ENCODE results near the gene TUBGCP6. TPM values are rescaled to one million over a fixed set of nuclear protein-coding genes. Genes with fewer than 3 reads are reported as not detected.

The TUBGCP6 gene
- total RNA-seq, 1 donor from 2014 or later, result 48.5 TPM

- Histone ChIP-seq H3K4me3 (no peak overlapping the region), H3K36me3 (peaks cover 90% of the 10 kb centered on the region), H3K27me3 (ENCODE audit: low read depth) (no peaks in the 10 kb centered on the region), H3K27ac (no peak overlapping the region), H3K9me3 (no peaks in the 10 kb centered on the region), H3K4me1 (no peaks in the 10 kb centered on the region)
- no peak for DNase-seq
- no peak for TF ChIP-seq CTCF (IDR thresholded peaks at IDR 0.05)
- intact Hi-C loops (cut with DNase I), result no loop called here
- no peak for ATAC-seq
These were observed 18.6 kb downstream of the TUBGCP6 start for GRCh38 chr22:50226063-50226874.

DNA sequence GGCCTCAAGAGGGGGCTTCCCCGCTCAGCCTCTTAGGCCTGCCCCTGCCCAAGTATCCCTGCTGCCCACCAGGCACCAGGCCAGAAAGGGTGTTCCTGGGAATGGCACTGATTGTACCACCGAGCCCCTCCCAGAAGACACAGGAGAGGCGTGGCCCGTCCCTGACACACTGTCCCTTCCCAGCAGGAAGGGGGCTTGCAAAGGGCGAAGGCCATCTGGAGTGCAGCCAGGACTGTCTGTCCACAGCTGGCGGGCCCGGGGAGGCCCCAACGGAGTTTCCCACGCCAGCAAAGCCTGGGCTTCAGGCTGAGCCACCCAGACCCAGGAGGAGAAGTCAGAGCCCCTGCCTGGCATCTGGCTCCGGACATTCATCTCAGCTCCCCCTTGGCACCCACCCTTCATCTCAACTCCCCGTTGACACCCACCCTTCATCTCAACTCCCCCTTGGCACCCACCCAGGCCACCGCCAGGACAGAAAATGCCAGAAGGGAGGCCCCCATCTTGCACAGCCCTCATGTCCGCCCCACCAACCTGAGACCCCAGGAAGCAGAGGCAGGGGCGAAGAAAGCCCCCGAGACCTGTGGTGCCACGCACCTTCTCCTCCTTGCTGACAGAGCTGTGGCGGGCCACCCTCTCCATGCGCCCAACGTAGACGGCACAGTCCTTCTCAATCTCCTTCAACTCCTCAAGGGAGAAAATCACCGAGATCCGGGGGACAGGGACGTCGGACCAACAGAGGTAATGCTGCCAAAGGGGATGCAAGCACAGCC is 19.4 kb downstream of the TUBGCP6 start:
- Histone ChIP-seq H3K27ac (no peak overlapping the region), H3K4me3 (no peak overlapping the region), H3K27me3 (ENCODE audit: low read depth) (no peaks in the 10 kb centered on the region), H3K9me3 (no peaks in the 10 kb centered on the region), H3K36me3 (peaks cover 97% of the 10 kb centered on the region), H3K4me1 (no peaks in the 10 kb centered on the region)
- intact Hi-C loops (cut with DNase I), result no loop called here
- DNase-seq (no peak), ATAC-seq (no peak)
- TF ChIP-seq CTCF (IDR thresholded peaks at IDR 0.05), result no peak

DNA sequence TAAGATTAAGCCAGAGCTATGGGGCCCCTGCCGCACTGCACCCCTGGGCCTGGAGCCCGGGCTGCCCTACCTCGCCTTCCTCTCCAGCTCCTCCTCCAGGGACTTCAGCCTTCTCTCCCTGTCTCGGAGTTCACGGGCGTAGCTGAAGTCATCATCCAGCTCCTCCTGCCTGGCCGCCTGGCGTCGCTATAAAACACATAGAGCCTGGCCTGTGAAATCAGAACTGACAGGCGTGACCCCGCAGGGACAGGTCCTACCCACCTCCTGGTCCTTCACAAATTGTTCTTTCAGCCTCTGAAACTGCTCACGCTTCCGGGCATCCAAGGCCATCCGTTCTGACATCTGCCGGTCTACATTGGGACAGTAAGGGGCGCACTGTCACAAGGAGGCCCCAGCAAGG is 20.8 kb downstream of the TUBGCP6 start:
- ATAC-seq (no peak), DNase-seq (no peak)
- TF ChIP-seq CTCF (IDR thresholded peaks at IDR 0.05), result no peak
- Histone ChIP-seq H3K27ac (no peak overlapping the region), H3K36me3 (peaks cover 90% of the 10 kb centered on the region), H3K4me3 (no peak overlapping the region), H3K27me3 (ENCODE audit: low read depth) (no peaks in the 10 kb centered on the region), H3K9me3 (no peaks in the 10 kb centered on the region), H3K4me1 (peaks cover 6% of the 10 kb centered on the region)
- intact Hi-C loops (cut with DNase I), result no loop called here

DNA sequence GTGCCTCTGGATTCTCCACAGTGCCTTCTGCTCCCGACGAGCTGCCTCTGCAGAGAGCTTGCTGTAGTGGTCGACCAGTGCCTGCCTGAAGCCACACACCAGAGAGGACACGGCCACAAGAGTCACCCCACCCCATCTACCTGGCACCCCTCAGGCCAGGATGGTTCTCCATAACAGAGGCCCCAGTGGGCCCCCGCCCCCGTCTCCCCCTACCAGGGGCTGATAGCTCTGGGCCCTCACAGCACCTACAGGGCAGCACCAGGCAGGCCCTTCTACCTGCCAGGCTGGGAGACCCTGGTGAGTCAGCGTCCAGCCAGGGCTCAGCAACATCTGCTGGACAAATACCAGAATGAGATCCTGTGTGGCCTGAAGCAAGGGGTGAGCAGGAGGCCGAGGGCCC is 22.3 kb downstream of the TUBGCP6 start:
- Histone ChIP-seq H3K27me3 (ENCODE audit: low read depth) (no peaks in the 10 kb centered on the region), H3K36me3 (peaks cover 92% of the 10 kb centered on the region), H3K4me1 (peaks cover 6% of the 10 kb centered on the region), H3K9me3 (no peaks in the 10 kb centered on the region), H3K27ac (no peak overlapping the region), H3K4me3 (no peak overlapping the region)
- TF ChIP-seq CTCF (IDR thresholded peaks at IDR 0.05), result no peak
- ATAC-seq, result no peak
- DNase-seq, result peak; percentile 40
- intact Hi-C loops (cut with DNase I), result no loop called here

GRCh38 chr22:50221410-50222300 is 23.2 kb downstream of the TUBGCP6 start:
- intact Hi-C loops (cut with DNase I), result no loop called here
- no peak overlapping the region for H3K27ac ChIP-seq
- TF ChIP-seq CTCF (IDR thresholded peaks at IDR 0.05), result no peak
- peaks cover 6% of the 10 kb centered on the region for H3K4me1 ChIP-seq
- ATAC-seq, result no peak
- H3K36me3 ChIP-seq, result peaks cover 92% of the 10 kb centered on the region
- no peak overlapping the region for H3K4me3 ChIP-seq
- no peaks in the 10 kb centered on the region for H3K9me3 ChIP-seq
- no peaks in the 10 kb centered on the region for H3K27me3 ChIP-seq (ENCODE audit: low read depth)
- DNase-seq, result peak; percentile 45
